Measurements from ENCODE around the gene SLC39A8.
"Not testable (repeated sequence)": the region's sequence is repeated elsewhere in the genome, so short reads cannot be mapped to it uniquely, and the experiment has no call there.

Gene SLC39A8

DNA sequence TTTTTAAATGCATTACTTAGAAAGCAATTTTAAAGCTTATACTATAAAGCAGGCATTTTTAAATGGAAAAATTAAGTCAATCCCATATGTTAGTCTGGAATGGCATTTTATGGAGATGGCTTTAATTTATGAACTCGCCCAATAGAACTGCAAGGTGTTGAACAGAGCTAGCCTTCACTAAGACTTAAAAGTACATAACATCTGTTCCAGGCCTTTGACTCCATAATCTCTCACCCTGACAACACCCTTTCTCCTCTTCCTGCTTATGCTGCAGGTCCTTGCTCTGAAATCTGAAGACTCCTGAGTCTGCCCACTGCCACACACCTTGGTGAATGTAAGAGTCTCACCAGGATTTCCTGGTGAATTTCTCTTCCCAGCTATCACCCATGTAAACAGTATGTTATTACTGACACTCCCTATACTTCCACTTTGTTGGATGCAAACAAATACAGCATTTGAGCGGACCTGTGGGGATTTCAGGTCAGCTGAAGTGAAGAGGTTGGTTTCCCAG is 17.7 kb upstream of the SLC39A8 start:
- in situ Hi-C loops (cut with MboI; ENCODE audit: low pct_unique_long_range_greater_than_20kb, low sequenced_read_pairs, unreplicated experiment): no loop called here
- TF ChIP-seq, protein P1, sequence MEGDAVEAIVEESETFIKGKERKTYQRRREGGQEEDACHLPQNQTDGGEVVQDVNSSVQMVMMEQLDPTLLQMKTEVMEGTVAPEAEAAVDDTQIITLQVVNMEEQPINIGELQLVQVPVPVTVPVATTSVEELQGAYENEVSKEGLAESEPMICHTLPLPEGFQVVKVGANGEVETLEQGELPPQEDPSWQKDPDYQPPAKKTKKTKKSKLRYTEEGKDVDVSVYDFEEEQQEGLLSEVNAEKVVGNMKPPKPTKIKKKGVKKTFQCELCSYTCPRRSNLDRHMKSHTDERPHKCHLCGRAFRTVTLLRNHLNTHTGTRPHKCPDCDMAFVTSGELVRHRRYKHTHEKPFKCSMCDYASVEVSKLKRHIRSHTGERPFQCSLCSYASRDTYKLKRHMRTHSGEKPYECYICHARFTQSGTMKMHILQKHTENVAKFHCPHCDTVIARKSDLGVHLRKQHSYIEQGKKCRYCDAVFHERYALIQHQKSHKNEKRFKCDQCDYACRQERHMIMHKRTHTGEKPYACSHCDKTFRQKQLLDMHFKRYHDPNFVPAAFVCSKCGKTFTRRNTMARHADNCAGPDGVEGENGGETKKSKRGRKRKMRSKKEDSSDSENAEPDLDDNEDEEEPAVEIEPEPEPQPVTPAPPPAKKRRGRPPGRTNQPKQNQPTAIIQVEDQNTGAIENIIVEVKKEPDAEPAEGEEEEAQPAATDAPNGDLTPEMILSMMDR (IDR thresholded peaks at IDR 0.05; ENCODE audit: extremely low read depth, insufficient read depth, missing control alignments): no peak
- no peak for DNase-seq (ENCODE audit: low spot score)

DNA sequence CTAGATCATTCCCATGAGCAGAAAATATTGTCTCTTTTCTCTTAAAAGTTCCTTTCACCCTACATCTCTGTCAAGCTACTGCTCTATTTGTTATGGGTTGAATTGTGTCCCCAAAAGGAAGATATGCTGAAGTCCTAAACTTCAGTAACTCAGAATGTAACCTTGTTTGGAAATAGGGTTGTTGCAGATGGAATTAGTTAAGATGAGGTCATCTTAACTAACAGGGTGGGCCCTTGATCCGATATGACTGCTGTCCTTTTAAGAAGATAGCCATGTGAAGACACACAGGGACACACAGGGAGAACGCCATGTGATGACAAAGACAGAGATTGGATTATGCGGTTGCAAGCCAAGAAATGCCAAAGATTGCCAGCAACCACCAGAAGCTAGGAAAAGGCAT is 12.8 kb upstream of the SLC39A8 start:
- DNase-seq (ENCODE audit: low spot score): no peak
- TF ChIP-seq, protein P1 (IDR thresholded peaks at IDR 0.05; ENCODE audit: extremely low read depth, insufficient read depth, missing control alignments): no peak
- in situ Hi-C loops (cut with MboI; ENCODE audit: low pct_unique_long_range_greater_than_20kb, low sequenced_read_pairs, unreplicated experiment): no loop called here

DNA sequence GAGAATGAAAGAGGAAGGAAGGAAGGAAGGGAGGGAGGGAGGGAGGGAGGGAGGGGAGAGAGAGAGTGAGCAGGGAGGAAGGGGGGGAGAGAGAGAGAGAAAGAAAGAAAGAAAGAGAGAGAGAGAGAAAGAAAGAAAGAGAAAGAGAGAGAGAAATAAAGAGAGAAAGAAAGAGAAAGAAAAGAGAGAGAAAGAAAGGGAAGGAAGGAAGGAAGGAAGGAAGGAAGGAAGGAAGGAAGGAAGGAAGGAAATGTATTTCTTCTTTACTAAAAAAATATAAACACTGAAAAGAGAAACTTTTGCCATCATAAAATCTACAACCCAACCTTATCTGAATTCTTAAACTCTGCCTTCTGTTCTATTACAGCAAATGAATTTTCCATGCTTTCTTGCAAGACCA is 12.4 kb upstream of the SLC39A8 start:
- in situ Hi-C loops (cut with MboI; ENCODE audit: low pct_unique_long_range_greater_than_20kb, low sequenced_read_pairs, unreplicated experiment); DNase-seq (ENCODE audit: low spot score): not testable (repeated sequence)

GRCh38 chr4:102356562-102357202 is 11.4 kb upstream of the SLC39A8 start:
- TF ChIP-seq, protein P1 (IDR thresholded peaks at IDR 0.05; ENCODE audit: extremely low read depth, insufficient read depth, missing control alignments): no peak
- in situ Hi-C loops (cut with MboI; ENCODE audit: low pct_unique_long_range_greater_than_20kb, low sequenced_read_pairs, unreplicated experiment): no loop called here
- DNase-seq (ENCODE audit: low spot score): no peak

DNA sequence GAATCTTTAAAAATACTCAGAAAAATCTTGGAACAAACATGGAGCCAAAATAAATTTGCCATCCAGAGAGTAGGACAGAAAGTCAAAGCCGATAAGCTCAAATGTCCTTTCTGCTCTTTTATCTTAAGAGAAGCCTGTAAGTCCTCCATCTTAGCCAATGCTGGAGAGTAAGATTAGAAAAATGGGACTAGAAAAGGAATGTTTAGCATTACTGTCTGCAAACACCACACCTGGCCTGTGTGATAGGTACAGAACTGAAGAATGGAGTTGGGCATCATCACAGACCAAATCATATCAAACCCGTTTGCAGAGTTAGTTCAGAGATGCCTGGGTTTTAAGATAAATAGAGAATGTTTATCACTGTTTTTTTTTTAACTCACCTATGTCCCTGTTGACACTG is 10.5 kb upstream of the SLC39A8 start:
- no peak for DNase-seq (ENCODE audit: low spot score)
- TF ChIP-seq, protein P1 (IDR thresholded peaks at IDR 0.05; ENCODE audit: extremely low read depth, insufficient read depth, missing control alignments): no peak
- in situ Hi-C loops (cut with MboI; ENCODE audit: low pct_unique_long_range_greater_than_20kb, low sequenced_read_pairs, unreplicated experiment): no loop called here

- no peak for DNase-seq (ENCODE audit: low spot score)
- in situ Hi-C loops (cut with MboI; ENCODE audit: low pct_unique_long_range_greater_than_20kb, low sequenced_read_pairs, unreplicated experiment): no loop called here
- TF ChIP-seq, protein P1 (IDR thresholded peaks at IDR 0.05; ENCODE audit: extremely low read depth, insufficient read depth, missing control alignments): no peak
Measured at GRCh38 chr4:102354671-102355454, 9.6 kb upstream of the SLC39A8 start.

DNA sequence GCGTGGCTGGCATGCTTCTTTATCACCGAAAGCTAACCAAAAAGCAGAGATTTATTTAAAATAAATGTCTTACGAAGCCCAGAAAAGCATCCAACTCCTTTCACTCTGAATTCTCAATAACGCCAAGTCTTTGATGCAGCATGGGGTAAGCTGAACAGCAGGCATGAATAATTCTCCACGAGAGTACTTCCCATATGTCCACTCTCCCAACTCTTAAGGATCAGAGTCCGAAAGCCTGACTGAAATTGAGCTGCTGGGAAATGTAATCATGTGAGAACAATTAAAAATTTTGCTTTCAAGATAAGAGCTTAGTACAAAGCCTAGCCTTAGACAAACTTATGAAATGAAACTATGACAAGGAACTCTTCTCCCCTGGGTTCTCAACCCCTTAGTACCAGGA is 7.5 kb upstream of the SLC39A8 start:
- DNase-seq (ENCODE audit: low spot score): no peak
- TF ChIP-seq, protein P1 (IDR thresholded peaks at IDR 0.05; ENCODE audit: extremely low read depth, insufficient read depth, missing control alignments): no peak
- in situ Hi-C loops (cut with MboI; ENCODE audit: low pct_unique_long_range_greater_than_20kb, low sequenced_read_pairs, unreplicated experiment): no loop called here
